ENCODE results near the gene STRIP2. TPM values are rescaled to one million over a fixed set of nuclear protein-coding genes. Genes with fewer than 3 reads are reported as not detected.
"Not testable (repeated sequence)": the region's sequence is repeated elsewhere in the genome, so short reads cannot be mapped to it uniquely, and the experiment has no call there.

STRIP2 gene
- total RNA-seq, 2 experiments from 2014 or later: 2.1 to 4.3 TPM

DNA sequence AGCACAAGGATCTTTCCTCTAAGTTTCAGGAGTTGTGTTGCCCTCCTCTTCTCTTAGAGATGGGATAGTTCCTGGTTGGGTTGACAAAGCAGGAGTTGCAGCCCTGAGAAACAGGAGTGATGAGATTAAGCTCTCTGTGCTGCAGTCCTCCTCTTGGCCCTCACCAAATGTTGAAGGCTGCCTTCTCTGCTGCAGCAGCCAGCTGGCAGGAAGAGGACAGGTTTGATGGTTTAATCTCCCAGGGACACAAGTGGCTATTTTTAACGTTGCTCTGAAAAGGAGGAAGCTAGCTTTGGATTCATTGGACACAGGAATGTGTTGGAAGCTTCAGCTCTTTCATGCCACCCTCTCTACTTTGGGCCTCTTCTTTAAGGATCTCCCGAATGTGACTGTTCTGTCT is 9.4 kb downstream of the STRIP2 start:
- no peak for TF ChIP-seq EZH2phosphoT487 (IDR thresholded peaks at IDR 0.05; ENCODE audit: borderline replicate concordance, low read depth, low read length)
- TF ChIP-seq, protein P1, sequence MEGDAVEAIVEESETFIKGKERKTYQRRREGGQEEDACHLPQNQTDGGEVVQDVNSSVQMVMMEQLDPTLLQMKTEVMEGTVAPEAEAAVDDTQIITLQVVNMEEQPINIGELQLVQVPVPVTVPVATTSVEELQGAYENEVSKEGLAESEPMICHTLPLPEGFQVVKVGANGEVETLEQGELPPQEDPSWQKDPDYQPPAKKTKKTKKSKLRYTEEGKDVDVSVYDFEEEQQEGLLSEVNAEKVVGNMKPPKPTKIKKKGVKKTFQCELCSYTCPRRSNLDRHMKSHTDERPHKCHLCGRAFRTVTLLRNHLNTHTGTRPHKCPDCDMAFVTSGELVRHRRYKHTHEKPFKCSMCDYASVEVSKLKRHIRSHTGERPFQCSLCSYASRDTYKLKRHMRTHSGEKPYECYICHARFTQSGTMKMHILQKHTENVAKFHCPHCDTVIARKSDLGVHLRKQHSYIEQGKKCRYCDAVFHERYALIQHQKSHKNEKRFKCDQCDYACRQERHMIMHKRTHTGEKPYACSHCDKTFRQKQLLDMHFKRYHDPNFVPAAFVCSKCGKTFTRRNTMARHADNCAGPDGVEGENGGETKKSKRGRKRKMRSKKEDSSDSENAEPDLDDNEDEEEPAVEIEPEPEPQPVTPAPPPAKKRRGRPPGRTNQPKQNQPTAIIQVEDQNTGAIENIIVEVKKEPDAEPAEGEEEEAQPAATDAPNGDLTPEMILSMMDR (conservative IDR thresholded peaks at IDR 0.05; ENCODE audit: low read length): no peak
- H3K9me2 ChIP-seq (ENCODE audit: insufficient read depth, low read length): no peaks in the 10 kb centered on the region
- ChIA-PET CTCF (ENCODE audit: unreplicated experiment) (interaction anchor here (1.0 kb wide), 1 partner anchor 10 kb away, joined by 3 read pairs; the partner anchor contains the start of gene STRIP2), POLR2A (interaction anchor here (0.6 kb wide), 1 partner anchor 23 kb away, joined by 4 read pairs; no protein-coding TSS in a partner anchor)
- no peak overlapping the region for H3K4me3 ChIP-seq (ENCODE audit: low read depth, low read length, poor library complexity, severe bottlenecking)
- DNase-seq (ENCODE audit: low spot score): no peak
- no peaks in the 10 kb centered on the region for H3K79me2 ChIP-seq (ENCODE audit: insufficient read depth, low read depth, low read length)
- no peak overlapping the region for H2AFZ ChIP-seq (ENCODE audit: low read length)
- H3K36me3 ChIP-seq (ENCODE audit: insufficient read depth, low read length): no peaks in the 10 kb centered on the region
- no peaks in the 10 kb centered on the region for H4K20me1 ChIP-seq (ENCODE audit: insufficient read depth, low read length)
- no peak overlapping the region for H3K27ac ChIP-seq (ENCODE audit: low read depth, low read length, poor library complexity, severe bottlenecking)
- intact Hi-C loops (cut with micrococcal nuclease; ENCODE audit: unreplicated experiment): no loop called here
- no peak overlapping the region for H3K4me2 ChIP-seq (ENCODE audit: low read length)
- no peaks in the 10 kb centered on the region for H3K9me3 ChIP-seq (ENCODE audit: low read length)
- H3K4me1 ChIP-seq (ENCODE audit: insufficient read depth, low read length, poor library complexity, severe bottlenecking): no peaks in the 10 kb centered on the region
- no TSS peak for BruUV-seq (replicated peaks)

DNA sequence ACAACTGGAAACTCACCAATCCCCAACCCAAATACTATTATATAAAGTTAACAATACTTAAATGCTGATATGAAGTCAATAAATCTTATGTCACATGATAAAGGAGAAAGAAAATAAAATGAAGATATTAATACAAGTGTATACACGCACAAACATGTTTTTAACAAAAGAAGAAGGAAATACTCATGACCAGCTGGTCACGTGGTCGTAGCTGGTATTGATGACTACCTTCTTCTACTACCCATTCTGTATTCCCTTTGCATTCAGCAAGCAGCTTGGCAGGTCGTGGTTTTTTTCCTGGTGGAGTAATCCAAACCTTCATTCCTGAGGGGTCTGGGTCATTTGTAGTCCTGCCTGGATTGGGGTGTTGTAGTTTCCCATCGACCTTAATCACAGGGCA is 10.5 kb downstream of the STRIP2 start:
- BruUV-seq (replicated peaks); H4K20me1 ChIP-seq (ENCODE audit: insufficient read depth, low read length); DNase-seq (ENCODE audit: low spot score); H3K36me3 ChIP-seq (ENCODE audit: insufficient read depth, low read length); H2AFZ ChIP-seq (ENCODE audit: low read length); H3K4me3 ChIP-seq (ENCODE audit: low read depth, low read length, poor library complexity, severe bottlenecking); H3K79me2 ChIP-seq (ENCODE audit: insufficient read depth, low read depth, low read length); intact Hi-C loops (cut with micrococcal nuclease; ENCODE audit: unreplicated experiment); H3K4me2 ChIP-seq (ENCODE audit: low read length); H3K27ac ChIP-seq (ENCODE audit: low read depth, low read length, poor library complexity, severe bottlenecking); H3K9me2 ChIP-seq (ENCODE audit: insufficient read depth, low read length); H3K9me3 ChIP-seq (ENCODE audit: low read length); CTCF ChIA-PET (ENCODE audit: unreplicated experiment); H3K4me1 ChIP-seq (ENCODE audit: insufficient read depth, low read length, poor library complexity, severe bottlenecking): not testable (repeated sequence)
- POLR2A ChIA-PET: interaction anchor here (1.1 kb wide), 1 partner anchor 68 kb away, joined by 3 read pairs; no protein-coding TSS in a partner anchor

GRCh38 chr7:129446925-129447324 is 12.7 kb downstream of the STRIP2 start:
- intact Hi-C loops (cut with micrococcal nuclease; ENCODE audit: unreplicated experiment); CTCF ChIA-PET (ENCODE audit: unreplicated experiment); H3K27ac ChIP-seq (ENCODE audit: low read depth, low read length, poor library complexity, severe bottlenecking): not testable (repeated sequence)

DNA sequence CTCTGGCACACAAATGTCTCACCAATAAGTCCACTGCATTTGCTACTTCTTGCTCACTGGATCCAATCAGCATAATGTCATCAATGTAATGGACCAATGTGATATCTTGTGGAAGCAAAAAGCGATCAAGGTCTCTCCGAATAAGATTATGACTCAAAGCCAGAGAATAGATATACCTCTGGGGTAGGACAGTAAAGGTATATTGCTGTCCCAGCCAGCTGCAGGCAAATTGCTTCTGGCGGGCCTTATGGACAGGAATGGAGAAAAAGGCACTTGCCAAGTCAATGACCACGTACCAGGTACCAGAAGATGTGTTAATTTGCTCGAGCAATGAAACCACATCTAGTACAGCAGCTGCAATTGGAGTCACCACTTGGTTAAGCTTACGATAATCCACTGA is 13.2 kb downstream of the STRIP2 start:
- DNase-seq (ENCODE audit: low spot score); intact Hi-C loops (cut with micrococcal nuclease; ENCODE audit: unreplicated experiment); H2AFZ ChIP-seq (ENCODE audit: low read length); H4K20me1 ChIP-seq (ENCODE audit: insufficient read depth, low read length); CTCF ChIA-PET (ENCODE audit: unreplicated experiment); H3K4me1 ChIP-seq (ENCODE audit: insufficient read depth, low read length, poor library complexity, severe bottlenecking); H3K27ac ChIP-seq (ENCODE audit: low read depth, low read length, poor library complexity, severe bottlenecking); H3K9me3 ChIP-seq (ENCODE audit: low read length); H3K4me2 ChIP-seq (ENCODE audit: low read length); BruUV-seq (replicated peaks); H3K9me2 ChIP-seq (ENCODE audit: insufficient read depth, low read length); H3K36me3 ChIP-seq (ENCODE audit: insufficient read depth, low read length); H3K4me3 ChIP-seq (ENCODE audit: low read depth, low read length, poor library complexity, severe bottlenecking); H3K79me2 ChIP-seq (ENCODE audit: insufficient read depth, low read depth, low read length): not testable (repeated sequence)
- POLR2A ChIA-PET: interaction anchor here (1.4 kb wide), 1 partner anchor 14 kb away, joined by 5 read pairs; the partner anchor contains the start of gene STRIP2

More at GRCh38 chr7:129446925-129447324, 12.7 kb downstream of the STRIP2 start:
- POLR2A ChIA-PET; H3K4me1 ChIP-seq (ENCODE audit: insufficient read depth, low read length, poor library complexity, severe bottlenecking); H3K4me2 ChIP-seq (ENCODE audit: low read length); H3K4me3 ChIP-seq (ENCODE audit: low read depth, low read length, poor library complexity, severe bottlenecking); H3K9me3 ChIP-seq (ENCODE audit: low read length); H4K20me1 ChIP-seq (ENCODE audit: insufficient read depth, low read length); DNase-seq (ENCODE audit: low spot score); H3K79me2 ChIP-seq (ENCODE audit: insufficient read depth, low read depth, low read length); BruUV-seq (replicated peaks); H3K36me3 ChIP-seq (ENCODE audit: insufficient read depth, low read length); H2AFZ ChIP-seq (ENCODE audit: low read length); H3K9me2 ChIP-seq (ENCODE audit: insufficient read depth, low read length): not testable (repeated sequence)

DNA sequence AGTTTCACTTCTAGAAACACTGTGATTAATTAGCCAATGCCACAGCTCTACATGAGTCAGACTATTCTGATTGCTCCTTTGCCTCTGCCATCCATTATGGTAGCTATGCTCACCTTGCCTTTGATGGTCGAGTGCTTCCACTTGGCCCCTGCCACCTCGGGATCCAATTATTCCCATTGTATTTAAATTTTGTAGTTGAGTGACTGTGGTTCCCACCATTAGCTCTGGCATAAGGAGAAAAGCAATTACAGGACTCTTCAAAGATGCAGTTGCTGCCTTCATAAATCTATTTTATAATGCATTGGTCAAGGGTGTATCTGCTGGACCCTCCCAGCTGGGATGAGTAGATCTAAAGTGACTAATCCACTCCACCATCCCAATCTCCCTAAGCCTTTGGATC is 14.4 kb downstream of the STRIP2 start:
- H3K4me2 ChIP-seq (ENCODE audit: low read length); H3K9me2 ChIP-seq (ENCODE audit: insufficient read depth, low read length); H4K20me1 ChIP-seq (ENCODE audit: insufficient read depth, low read length); CTCF ChIA-PET (ENCODE audit: unreplicated experiment); H3K36me3 ChIP-seq (ENCODE audit: insufficient read depth, low read length); DNase-seq (ENCODE audit: low spot score); H3K79me2 ChIP-seq (ENCODE audit: insufficient read depth, low read depth, low read length); H3K4me1 ChIP-seq (ENCODE audit: insufficient read depth, low read length, poor library complexity, severe bottlenecking); H3K4me3 ChIP-seq (ENCODE audit: low read depth, low read length, poor library complexity, severe bottlenecking); H3K9me3 ChIP-seq (ENCODE audit: low read length); H2AFZ ChIP-seq (ENCODE audit: low read length); H3K27ac ChIP-seq (ENCODE audit: low read depth, low read length, poor library complexity, severe bottlenecking); BruUV-seq (replicated peaks); intact Hi-C loops (cut with micrococcal nuclease; ENCODE audit: unreplicated experiment): not testable (repeated sequence)
- POLR2A ChIA-PET: interaction anchor here (1.4 kb wide), 1 partner anchor 15 kb away, joined by 5 read pairs; the partner anchor contains the start of gene STRIP2

Measured in OCI-LY7 (cell line).